PFSK-1 (cell line): ENCODE results near the gene LTBP1.

Source experiments
- FOXP2 ChIP-seq: optimal IDR thresholded peaks from 2 replicates; pipeline ENCODE3; 2011; ENCODE audit warnings: borderline replicate concordance, control low read depth, inconsistent platforms; ENCODE audit not compliant: insufficient read depth; ENCODE audit errors: extremely low read length, extremely low read depth
- POLR2AphosphoS5 ChIP-seq: IDR thresholded peaks from 2 replicates; pipeline ENCODE4 v1.6.1; 2012; ENCODE audit warnings: low read depth, mild to moderate bottlenecking, control low read depth, low read length, moderate library complexity
- SIN3A ChIP-seq: IDR thresholded peaks from 2 replicates; pipeline ENCODE4 v1.6.1; 2012; ENCODE audit warnings: mild to moderate bottlenecking, low read length, moderate library complexity, borderline replicate concordance; ENCODE audit not compliant: insufficient read depth
- TAF1 ChIP-seq: IDR thresholded peaks from 2 replicates; pipeline ENCODE4 v1.6.1; 2012; ENCODE audit warnings: low read length, control low read depth, borderline replicate concordance; ENCODE audit not compliant: insufficient read depth
- TF ChIP-seq, protein P1 (sequence below), 2 experiments: IDR thresholded peaks; 2 replicates each; pipeline versions ENCODE4 v1.6.1 to v1.8.0; 2011 to 2012; ENCODE audit warnings: low read depth in 2 of 2, low read length in 2 of 2, control low read depth in 1 of 2, inconsistent platforms in 1 of 2, mild to moderate bottlenecking in 1 of 2, moderate library complexity in 1 of 2; ENCODE audit not compliant: insufficient read depth in 1 of 2

DNA sequence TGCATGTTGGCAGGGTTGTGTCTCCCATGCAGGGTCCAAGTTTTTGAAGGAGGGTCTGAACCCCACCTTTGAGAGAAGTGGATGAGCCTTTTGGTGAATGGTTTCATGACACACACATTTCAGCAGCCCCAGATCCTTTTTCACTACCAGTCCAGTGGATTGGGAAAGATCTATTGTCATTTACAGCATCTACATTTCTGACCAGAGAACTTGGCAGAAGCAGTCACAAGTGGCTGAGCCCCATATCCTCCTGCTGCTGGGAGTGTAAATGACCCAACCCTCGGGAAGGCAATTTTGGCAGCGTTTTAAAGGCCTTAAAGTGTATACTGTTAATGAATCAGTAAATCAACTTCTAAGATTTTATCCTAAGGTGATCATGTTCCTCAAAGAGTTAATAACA is 355.6 kb downstream of the LTBP1 start:
- no peak for TF ChIP-seq FOXP2
- TF ChIP-seq SIN3A, result no peak
- TF ChIP-seq, protein P1, sequence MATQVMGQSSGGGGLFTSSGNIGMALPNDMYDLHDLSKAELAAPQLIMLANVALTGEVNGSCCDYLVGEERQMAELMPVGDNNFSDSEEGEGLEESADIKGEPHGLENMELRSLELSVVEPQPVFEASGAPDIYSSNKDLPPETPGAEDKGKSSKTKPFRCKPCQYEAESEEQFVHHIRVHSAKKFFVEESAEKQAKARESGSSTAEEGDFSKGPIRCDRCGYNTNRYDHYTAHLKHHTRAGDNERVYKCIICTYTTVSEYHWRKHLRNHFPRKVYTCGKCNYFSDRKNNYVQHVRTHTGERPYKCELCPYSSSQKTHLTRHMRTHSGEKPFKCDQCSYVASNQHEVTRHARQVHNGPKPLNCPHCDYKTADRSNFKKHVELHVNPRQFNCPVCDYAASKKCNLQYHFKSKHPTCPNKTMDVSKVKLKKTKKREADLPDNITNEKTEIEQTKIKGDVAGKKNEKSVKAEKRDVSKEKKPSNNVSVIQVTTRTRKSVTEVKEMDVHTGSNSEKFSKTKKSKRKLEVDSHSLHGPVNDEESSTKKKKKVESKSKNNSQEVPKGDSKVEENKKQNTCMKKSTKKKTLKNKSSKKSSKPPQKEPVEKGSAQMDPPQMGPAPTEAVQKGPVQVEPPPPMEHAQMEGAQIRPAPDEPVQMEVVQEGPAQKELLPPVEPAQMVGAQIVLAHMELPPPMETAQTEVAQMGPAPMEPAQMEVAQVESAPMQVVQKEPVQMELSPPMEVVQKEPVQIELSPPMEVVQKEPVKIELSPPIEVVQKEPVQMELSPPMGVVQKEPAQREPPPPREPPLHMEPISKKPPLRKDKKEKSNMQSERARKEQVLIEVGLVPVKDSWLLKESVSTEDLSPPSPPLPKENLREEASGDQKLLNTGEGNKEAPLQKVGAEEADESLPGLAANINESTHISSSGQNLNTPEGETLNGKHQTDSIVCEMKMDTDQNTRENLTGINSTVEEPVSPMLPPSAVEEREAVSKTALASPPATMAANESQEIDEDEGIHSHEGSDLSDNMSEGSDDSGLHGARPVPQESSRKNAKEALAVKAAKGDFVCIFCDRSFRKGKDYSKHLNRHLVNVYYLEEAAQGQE (IDR thresholded peaks at IDR 0.05; ENCODE audit: insufficient read depth in 1 of 2, low read depth in 2 of 2, low read length in 2 of 2), result no peak
- TF ChIP-seq POLR2AphosphoS5, result no peak
- no peak for TF ChIP-seq TAF1
